ENCODE results near the gene WHAMM.
"Not testable (repeated sequence)": the region's sequence is repeated elsewhere in the genome, so short reads cannot be mapped to it uniquely, and the experiment has no call there.

Gene WHAMM

GRCh38 chr15:82839136-82839535 is 29.7 kb downstream of the WHAMM start:
- no peak for DNase-seq

GRCh38 chr15:82840166-82840565 is 30.7 kb downstream of the WHAMM start:
- no peak for DNase-seq

GRCh38 chr15:82843566-82843965 is 34.1 kb downstream of the WHAMM start:
- DNase-seq = no peak

- DNase-seq = no peak
Measured at GRCh38 chr15:82845686-82846085, 36.3 kb downstream of the WHAMM start.

- DNase-seq = no peak
Measured at GRCh38 chr15:82846621-82847020, 37.2 kb downstream of the WHAMM start.

GRCh38 chr15:82847703-82848102 is 38.3 kb downstream of the WHAMM start:
- no peak for DNase-seq

- DNase-seq = no peak
Measured at GRCh38 chr15:82848241-82848993, 39.0 kb downstream of the WHAMM start.

GRCh38 chr15:82849556-82850512 is 40.4 kb downstream of the WHAMM start:
- no peak for DNase-seq

GRCh38 chr15:82850731-82851130 is 41.3 kb downstream of the WHAMM start:
- no peak for DNase-seq

- DNase-seq = no peak
Measured at GRCh38 chr15:82851306-82851850, 42.0 kb downstream of the WHAMM start.

- no peak for DNase-seq
Measured at GRCh38 chr15:82851981-82852511, 42.6 kb downstream of the WHAMM start.

GRCh38 chr15:82852941-82853561 is 43.6 kb downstream of the WHAMM start:
- no peak for DNase-seq

GRCh38 chr15:82854554-82854953 is 45.1 kb downstream of the WHAMM start:
- no peak for DNase-seq

GRCh38 chr15:82855286-82856100 is 46.1 kb downstream of the WHAMM start:
- DNase-seq = no peak

GRCh38 chr15:82856397-82857170 is 47.2 kb downstream of the WHAMM start:
- DNase-seq = no peak

- no peak for DNase-seq
Measured at GRCh38 chr15:82858932-82859331, 49.5 kb downstream of the WHAMM start.

GRCh38 chr15:82862886-82863285 is 53.5 kb downstream of the WHAMM start:
- DNase-seq = no peak

GRCh38 chr15:82864967-82865366 is 55.5 kb downstream of the WHAMM start:
- DNase-seq = no peak

GRCh38 chr15:82865581-82865980 is 56.2 kb downstream of the WHAMM start:
- DNase-seq = not testable (repeated sequence)

- not testable (repeated sequence) for DNase-seq
Measured at GRCh38 chr15:82865981-82866380, 56.6 kb downstream of the WHAMM start.

- no peak for DNase-seq
Measured at GRCh38 chr15:82870727-82871320, 61.4 kb downstream of the WHAMM start.
